ENCODE data around the gene SMPDL3A. TPM values are rescaled to one million over a fixed set of nuclear protein-coding genes. Genes with fewer than 3 reads are reported as not detected.

The SMPDL3A gene
- total RNA-seq, 1 experiment from 2014 or later: 0.59 TPM

DNA sequence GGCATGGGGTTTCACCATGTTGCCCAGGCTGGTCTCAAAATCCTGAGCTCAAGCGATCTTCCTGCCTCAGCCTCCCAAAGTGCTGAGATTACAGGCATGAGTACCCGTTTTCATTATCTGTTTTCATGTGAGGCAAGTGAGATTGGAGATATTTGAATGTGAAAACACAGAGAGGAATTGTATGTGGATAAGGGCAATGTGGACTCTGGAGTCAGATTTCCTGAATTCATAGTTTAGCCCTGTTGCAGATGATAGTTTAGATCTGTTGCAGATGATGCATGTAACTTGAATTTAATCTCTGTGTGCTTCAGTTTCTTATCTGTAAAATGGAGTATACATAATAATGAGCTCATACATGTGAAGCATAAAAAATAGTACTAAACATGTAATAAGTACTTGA lies 3.7 kb downstream of the SMPDL3A start:
- no peak overlapping the region for H4K8ac ChIP-seq (replicated peaks; ENCODE audit: insufficient read length, low read depth, low read length)
- no peak overlapping the region for H4K91ac ChIP-seq (ENCODE audit: insufficient read length, low read depth, low read length)
- no peak overlapping the region for H3K14ac ChIP-seq (ENCODE audit: insufficient read depth, low read length)
- no peak overlapping the region for H3K23ac ChIP-seq (ENCODE audit: insufficient read length, low read depth, low read length)
- WGBS (ENCODE audit: extremely low coverage, insufficient read length, low lambda C conversion rate): no CpG with 5 or more reads among the region's 2 CpGs
- H3K9ac ChIP-seq (ENCODE audit: extremely low read depth, insufficient read length, low read length): no peak overlapping the region
- no peak overlapping the region for H2BK5ac ChIP-seq (ENCODE audit: insufficient read length, low read length)
- H4K5ac ChIP-seq (ENCODE audit: insufficient read length, low read depth, low read length): no peak overlapping the region
- no peaks in the 10 kb centered on the region; a peak in 1 of 5 replicates for H3K9me3 Mint-ChIP-seq
- peaks cover 27% of the 10 kb centered on the region in 2 experiments for H3K4me1 Mint-ChIP-seq
- no peaks in the 10 kb centered on the region for H4K20me1 ChIP-seq (ENCODE audit: control insufficient read depth, insufficient read depth, insufficient read length)
- H3K4me2 ChIP-seq (ENCODE audit: insufficient read depth, insufficient read length, low read length): no peak overlapping the region
- H3K56ac ChIP-seq (ENCODE audit: insufficient read length, low read depth, low read length): no peak overlapping the region
- TF ChIP-seq, protein P1, sequence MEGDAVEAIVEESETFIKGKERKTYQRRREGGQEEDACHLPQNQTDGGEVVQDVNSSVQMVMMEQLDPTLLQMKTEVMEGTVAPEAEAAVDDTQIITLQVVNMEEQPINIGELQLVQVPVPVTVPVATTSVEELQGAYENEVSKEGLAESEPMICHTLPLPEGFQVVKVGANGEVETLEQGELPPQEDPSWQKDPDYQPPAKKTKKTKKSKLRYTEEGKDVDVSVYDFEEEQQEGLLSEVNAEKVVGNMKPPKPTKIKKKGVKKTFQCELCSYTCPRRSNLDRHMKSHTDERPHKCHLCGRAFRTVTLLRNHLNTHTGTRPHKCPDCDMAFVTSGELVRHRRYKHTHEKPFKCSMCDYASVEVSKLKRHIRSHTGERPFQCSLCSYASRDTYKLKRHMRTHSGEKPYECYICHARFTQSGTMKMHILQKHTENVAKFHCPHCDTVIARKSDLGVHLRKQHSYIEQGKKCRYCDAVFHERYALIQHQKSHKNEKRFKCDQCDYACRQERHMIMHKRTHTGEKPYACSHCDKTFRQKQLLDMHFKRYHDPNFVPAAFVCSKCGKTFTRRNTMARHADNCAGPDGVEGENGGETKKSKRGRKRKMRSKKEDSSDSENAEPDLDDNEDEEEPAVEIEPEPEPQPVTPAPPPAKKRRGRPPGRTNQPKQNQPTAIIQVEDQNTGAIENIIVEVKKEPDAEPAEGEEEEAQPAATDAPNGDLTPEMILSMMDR (conservative IDR thresholded peaks at IDR 0.05): no peak
- H3K27me3 Mint-ChIP-seq (ENCODE audit: low read depth): peaks cover 22% of the 10 kb centered on the region
- H3K79me1 ChIP-seq (ENCODE audit: insufficient read depth, low read depth, low read length, poor library complexity, severe bottlenecking): no peaks in the 10 kb centered on the region
- H2AK5ac ChIP-seq (ENCODE audit: insufficient read length, low read length): no peak overlapping the region
- H3K9me3 ChIP-seq (ENCODE audit: control insufficient read depth, low read depth, low read length): no peaks in the 10 kb centered on the region
- H3K27me3 ChIP-seq (ENCODE audit: insufficient read depth, low read length): peaks cover 3% of the 10 kb centered on the region; the same call in 1 of the 2 replicates
- DNase-seq: no peak
- H3K18ac ChIP-seq (ENCODE audit: insufficient read length, low read depth, low read length): no peak overlapping the region
- H2BK120ac ChIP-seq (ENCODE audit: low read depth, low read length, poor library complexity, severe bottlenecking): no peak overlapping the region
- no peak overlapping the region for H3K4ac ChIP-seq (ENCODE audit: low read depth, low read length)
- H3K4me1 ChIP-seq (ENCODE audit: insufficient read depth, low read length): 0 out of 2 replicates have a peak, but pooled peaks cover 5% of the 10 kb centered on the region
- H3K4me3 Mint-ChIP-seq: no peak overlapping the region
- H3K23me2 ChIP-seq (ENCODE audit: insufficient read length, low read depth, low read length, poor library complexity, severe bottlenecking): peaks cover 11% of the 10 kb centered on the region
- H2BK12ac ChIP-seq (ENCODE audit: insufficient read length, low read depth, low read length): no peak overlapping the region
- no peak overlapping the region for H2BK20ac ChIP-seq (ENCODE audit: low read depth, low read length, poor library complexity, severe bottlenecking)
- H3K36me3 Mint-ChIP-seq (ENCODE audit: insufficient read depth in 1 of 3, low read depth in 3 of 3): no peaks in the 10 kb centered on the region
- H3T11ph ChIP-seq (ENCODE audit: low read length): no peak overlapping the region
- H2AFZ ChIP-seq (ENCODE audit: low read length): no peak overlapping the region
- no peak overlapping the region for H3K27ac ChIP-seq (ENCODE audit: insufficient read length, low read depth, low read length)
- H3K27ac Mint-ChIP-seq: no peak overlapping the region
- no peaks in the 10 kb centered on the region for H3K79me2 ChIP-seq (ENCODE audit: insufficient read depth, low read length)
- H2BK15ac ChIP-seq (ENCODE audit: low read depth, low read length): no peak overlapping the region
